ENCODE results near the gene MAML3.

GRCh38 chr4:139851639-139852038 is 302.3 kb downstream of the MAML3 start:
- no peak for TF ChIP-seq RAD21 (IDR thresholded peaks at IDR 0.05; ENCODE audit: low read depth)
- no peak for TF ChIP-seq REST (IDR thresholded peaks at IDR 0.05; ENCODE audit: low read depth)

Measured in Ishikawa (cell line).